ENCODE data around the gene CCDC138.

Gene CCDC138

DNA sequence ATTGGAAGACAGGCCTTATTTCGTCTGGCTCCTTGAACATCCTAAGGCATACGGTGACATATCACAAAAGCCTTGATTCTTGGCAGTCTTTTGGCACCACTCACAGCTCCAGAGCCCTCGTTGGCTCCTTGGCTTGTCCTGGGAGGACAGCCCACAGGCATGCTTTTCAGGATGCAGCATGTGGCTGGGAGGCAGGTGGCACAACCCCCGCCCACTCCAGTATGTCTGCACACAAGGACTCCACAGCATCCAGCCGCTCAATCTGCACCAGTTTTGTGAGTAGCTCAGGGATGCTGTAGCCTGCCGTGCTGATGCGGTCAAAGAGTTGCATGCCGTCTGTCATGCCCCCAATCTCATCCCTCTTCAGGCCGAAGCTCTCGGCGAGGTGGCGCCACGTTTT lies 110.2 kb downstream of the CCDC138 start:
- no peak for DNase-seq

DNA sequence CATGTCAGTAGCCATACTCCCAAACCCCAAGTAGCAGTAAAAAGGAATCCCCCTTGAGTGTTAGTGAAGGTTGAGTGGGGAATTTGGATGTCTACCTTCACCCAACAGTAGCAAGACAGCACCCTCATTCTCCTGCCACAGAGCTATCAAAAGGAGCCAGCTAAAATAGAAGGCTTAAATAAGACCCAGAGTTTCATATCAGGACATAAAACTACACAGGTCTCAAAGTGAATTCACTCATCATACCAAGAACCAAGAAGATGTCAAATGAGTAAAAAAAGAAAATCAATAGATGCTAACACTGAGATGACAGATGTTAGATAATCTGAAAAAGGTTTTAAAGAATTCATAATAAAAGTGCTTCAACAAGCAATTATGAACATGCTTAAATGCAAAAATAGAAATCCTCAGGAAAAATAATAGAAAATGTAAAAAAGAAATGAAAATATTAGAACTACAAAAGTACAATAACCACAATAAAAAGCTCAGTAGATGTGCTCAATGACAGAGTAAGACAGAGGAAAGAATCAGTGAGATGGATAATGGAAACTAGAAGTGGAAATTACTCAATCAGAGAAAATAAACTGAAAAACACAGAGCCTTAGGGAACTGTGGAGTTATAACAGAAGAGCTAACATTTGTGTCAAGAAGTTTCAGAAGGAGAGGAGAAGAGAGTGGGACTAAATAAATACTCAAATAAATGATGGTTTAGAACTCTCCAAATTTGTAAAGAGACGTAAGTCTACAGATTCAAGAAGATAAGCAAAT lies 111.9 kb downstream of the CCDC138 start:
- no peak for DNase-seq

DNA sequence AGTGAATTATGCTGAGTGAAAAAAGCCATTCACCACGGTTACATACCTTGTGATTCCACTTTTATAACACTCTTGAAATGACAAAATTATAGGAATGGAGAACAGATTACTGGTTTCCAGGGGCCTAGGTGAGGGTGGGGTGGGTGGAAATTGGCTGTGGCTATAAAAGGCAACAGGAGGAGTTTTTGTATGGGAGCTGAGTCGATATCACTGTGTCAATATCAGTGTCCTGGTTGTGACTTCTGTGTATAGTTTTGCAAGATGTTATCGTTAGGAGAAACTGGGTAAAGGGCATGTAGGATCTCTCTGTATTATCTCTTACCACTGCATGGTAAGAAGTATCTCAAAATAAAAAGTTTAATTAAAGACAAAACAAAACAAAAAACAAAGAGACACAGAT lies 118.1 kb downstream of the CCDC138 start:
- no peak for DNase-seq

DNA sequence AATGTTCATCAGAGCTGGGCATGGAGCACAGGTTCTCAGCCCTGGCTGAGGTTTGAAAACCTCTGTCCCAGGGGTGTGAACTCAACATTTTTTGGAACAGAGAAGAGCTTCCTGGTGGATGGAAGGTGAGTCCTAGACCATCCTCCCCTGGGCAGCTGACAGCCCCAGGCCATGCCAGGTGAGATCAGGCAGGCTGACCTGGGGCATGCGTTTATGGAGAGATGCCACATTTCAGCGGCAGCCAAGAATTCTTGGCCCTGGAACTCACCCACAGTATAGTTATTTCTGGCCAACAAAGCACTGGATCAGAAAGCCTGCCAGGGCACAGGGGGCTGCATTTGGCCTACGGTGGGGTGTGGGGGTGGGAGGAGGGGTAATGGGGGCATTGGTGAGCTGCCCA lies 118.6 kb downstream of the CCDC138 start:
- DNase-seq = no peak

DNA sequence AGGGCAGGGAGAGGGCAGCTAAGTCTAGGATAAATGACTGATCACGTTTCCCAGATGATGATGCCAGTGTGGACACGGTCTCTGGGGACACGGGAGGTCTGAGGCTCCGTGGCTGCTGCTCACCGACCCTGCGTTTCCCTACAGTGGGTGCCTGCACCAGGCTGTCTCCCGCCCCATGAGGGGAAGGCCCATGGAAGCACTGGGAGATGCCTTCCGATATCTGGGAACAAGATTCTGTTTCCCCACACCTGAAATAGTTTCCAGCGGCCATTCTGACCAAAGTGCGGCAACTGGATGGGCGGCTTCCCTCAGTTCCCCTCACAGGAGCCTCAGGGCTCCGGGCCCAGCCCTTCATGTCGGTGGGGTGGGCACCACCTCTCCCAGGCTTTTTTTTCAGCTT lies 119.3 kb downstream of the CCDC138 start:
- DNase-seq = no peak

DNA sequence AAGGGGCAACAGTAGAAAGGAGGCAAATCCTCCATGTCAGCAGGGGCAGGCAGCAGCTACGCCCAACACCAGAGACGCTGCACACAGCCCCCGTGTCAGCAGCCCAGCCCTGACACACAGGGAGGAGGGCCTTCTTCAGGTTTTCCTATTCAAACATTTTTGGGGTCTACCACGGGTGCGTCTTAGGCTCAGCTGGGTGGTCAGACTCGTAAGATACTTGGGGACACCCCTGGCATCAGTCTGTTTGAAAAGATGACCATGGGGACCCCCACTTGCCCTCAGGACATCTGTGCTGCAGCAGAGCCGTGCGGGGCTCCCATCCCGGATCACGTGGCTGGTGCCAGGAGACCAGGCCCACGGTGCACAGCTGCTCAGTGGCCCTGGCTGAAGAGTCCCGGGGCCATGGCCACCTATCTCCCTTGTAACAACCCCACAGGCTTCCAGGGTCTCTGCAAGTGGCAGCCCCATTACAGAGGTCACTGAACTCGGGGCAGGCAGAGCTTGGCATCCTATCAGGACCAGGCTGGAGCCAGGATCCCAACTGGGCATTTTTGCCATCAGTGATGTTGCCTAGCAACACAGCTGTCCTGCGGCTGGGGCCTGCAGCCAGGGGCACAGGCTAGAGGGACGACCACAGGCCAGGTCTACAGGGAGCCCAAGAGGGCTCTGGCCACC lies 120.0 kb downstream of the CCDC138 start:
- DNase-seq = no peak

DNA sequence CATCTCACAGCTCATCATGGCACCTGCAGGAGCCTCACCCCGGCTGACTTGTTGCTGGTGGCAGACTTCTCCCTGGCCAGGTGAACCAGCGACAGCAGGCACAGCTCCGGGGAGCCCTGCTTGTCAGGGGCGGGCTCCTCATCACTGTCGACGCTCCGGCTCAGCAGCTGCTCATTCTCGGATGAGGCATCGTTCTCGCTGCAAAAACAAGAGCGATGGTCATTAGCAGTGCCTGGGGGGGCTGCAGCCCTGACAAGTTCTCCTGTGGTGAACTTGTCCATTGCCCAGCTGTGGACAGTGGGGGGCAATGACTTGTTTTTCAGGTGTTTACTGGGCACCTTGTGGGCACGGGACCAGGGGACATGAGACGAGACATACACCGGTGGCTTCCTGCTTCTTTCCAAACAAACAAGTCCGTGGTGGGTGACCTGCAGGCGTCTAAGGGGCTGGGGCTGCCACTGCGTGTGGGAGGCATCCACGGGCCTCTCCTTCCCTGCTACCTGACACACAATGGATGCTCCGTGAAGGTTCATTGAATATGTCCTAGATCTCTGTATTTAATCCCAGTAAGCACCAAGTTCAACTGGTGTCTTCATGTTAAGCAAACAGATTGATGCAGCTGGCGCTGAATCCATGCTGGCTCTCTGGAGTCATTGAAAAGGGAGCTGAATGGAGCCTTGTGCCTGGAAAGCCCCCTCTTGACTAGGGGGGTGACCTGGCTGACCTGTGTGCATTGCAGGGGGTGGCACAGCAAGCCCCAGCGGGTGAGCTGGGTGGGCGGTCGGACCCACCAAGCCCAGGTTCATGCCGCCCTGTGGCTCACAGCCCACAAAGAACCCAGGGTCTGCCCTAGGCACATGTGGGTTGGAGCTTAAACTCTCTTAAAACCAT lies 121.5 kb downstream of the CCDC138 start:
- no peak for DNase-seq

DNA sequence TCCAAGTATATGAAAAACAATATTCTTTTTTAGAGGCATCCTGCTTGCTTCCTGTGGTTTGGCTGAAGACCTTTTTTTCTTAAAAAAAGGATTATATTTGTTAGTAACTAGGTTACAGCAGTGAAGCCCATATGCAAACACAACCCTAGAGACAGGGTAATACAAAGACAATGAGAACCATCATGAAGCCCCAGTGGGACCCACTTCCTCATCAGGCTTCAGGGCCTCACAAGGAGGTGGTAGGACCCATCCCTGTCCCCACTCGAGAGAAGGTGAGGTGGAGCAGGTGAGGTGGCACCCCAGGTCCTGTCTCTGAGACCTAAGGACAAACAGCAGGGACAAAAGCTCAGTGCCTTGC lies 122.1 kb downstream of the CCDC138 start:
- DNase-seq = no peak

DNA sequence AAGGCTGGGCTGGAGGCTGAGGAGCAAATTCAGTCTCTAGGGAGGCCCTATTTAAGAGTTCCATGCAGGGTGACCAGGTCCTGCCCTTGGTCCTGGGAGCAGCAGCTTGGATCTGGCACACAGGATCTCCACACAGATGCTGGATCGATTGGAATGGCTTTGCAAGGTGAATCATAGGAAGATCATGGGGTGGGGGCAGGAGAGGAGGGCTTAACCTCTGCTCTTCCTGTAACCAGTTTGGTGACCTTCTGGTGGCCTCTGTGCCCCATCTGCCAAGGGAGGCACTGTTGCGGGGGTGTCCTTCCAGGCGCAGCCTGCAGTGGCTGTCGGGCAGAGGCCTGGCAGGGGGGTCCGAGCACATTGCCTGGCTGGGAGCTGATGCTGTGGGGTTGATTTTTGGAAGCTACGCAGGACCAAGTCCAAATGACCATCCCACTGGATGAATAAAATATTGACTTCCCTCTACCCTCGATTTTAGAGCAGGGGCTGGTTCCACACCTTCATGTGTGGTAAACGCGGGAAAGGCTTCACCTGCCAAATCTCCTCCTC lies 122.8 kb downstream of the CCDC138 start:
- DNase-seq = no peak

DNA sequence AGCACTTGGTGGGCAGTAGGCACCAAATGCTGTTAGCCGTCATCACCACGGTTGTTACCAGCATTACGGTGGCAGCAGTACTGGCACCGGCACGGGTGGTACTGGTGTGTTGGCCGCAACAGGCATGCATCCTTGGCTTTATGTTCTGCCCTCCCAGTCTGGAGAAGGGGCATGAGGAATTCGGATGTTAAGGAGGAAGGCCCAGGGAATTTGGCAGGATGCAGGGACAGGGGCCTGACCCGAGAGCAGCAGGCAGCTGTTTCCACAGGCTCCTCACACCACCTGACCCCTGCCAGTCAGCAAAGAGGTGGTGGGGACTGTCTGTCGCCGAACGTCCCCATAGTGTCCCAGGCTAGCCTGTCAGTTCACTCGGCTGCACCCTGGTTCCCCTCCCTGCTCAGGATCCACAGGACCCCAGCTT lies 123.5 kb downstream of the CCDC138 start:
- DNase-seq = no peak

DNA sequence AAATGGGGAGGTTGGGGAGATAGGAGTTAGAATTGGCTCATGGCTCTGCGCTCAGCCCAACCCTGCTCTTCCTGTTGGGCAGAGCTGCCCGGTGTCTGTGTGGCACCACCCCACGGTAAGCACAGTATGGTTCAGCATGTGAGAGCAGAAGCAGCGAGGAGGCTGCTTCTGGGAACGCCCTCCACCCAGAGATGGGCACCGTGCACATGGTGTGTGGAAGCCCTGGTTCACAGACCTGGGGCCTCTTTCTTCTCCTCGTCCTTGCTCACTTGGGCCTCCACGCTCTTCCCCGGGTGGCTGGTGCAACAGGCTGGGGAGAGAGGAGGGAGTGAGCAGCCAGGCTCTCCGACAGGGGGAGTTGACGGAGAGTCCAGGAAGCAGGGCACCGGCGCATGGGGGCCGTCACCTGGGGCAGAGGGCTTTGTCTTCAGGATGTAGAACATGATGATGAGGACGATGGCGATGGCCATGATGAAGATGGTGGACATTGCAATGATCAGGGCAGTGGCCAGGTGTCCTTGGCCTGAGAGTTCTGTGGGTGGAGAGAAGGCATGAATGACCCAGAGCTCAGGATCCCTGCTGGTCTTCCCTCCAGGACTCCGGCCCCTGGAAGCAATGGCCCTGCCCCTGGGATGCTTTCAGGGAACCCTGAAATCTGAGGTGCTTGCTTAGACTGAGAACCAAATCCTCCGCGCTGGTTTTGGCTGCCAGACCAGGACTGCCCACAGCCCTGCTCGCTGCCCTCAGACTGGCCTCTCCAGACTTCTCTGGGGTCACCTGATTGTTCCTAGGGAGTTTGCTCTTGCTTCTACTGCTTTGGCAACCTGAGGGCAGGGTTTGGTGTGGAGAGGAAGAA lies 124.2 kb downstream of the CCDC138 start:
- no peak for DNase-seq

DNA sequence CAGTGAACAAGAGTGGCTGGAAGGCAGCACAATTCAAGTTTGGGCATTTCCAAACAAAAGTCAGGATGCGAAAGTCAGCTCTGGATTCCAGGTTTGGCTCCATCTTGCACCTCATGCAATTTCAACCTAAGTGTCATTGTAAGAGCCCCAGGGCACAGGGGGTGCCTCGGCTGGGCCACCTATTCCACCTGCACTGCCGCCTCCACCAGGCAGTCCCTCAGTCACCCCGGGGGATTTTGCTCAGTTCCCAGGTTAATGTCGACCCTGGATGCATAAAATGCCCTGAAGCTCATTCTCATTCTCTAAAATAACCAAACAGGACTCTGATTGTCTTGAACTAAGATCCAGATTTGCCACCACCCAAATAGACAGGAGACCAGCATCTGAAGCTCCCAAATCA lies 124.8 kb downstream of the CCDC138 start:
- no peak for DNase-seq

DNA sequence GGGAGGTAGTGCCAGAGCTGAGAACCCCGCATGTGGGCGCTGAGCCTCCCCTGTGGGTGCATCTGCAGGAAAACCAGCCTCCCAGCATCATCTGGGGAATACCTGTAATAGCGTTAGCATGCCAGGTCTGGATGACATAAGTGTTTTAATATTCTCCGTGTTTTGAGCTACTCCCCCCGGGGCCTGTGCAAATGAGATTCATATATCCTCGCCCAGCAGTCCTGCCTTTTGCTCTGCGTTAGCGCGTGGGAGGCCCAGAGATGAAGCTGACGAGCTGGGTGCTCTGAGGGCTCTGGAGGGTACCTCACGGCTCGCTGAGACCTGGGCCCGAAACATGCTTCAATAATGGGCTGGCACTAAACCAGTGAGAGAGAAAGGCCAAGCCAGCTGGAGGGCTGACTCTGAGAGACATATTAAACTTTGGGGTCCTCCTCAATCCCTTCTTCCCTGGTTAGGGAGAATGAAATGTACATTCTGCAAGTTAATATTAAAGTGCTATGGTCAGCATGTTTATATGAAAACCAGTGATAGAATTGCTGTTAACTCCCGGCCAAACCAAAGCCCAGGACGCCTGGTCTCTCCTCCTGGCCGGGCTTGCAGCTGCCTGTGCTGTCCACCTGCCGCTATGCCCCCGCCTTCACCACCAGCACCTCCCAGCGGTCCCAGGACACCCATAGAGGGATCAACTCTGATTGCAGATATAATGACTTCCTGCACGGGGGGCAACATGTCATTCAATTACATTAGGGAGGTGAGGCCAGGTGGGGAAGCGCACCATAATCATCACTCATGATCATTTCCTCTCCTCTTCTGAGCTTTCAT lies 125.4 kb downstream of the CCDC138 start:
- no peak for DNase-seq

DNA sequence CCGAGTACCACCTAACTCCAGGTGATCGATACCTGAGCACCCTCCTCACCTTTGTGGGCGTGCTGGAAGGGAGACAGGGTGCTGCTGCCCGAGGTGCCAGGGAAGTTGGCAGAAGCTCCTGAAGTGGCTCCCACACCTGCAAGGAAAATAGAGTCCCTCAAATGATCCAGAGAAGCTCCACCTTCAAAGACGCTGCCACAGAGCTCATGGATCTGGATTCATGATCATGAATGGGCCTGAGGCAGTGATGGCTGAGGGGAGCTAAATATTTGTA lies 126.0 kb downstream of the CCDC138 start:
- no peak for DNase-seq

DNA sequence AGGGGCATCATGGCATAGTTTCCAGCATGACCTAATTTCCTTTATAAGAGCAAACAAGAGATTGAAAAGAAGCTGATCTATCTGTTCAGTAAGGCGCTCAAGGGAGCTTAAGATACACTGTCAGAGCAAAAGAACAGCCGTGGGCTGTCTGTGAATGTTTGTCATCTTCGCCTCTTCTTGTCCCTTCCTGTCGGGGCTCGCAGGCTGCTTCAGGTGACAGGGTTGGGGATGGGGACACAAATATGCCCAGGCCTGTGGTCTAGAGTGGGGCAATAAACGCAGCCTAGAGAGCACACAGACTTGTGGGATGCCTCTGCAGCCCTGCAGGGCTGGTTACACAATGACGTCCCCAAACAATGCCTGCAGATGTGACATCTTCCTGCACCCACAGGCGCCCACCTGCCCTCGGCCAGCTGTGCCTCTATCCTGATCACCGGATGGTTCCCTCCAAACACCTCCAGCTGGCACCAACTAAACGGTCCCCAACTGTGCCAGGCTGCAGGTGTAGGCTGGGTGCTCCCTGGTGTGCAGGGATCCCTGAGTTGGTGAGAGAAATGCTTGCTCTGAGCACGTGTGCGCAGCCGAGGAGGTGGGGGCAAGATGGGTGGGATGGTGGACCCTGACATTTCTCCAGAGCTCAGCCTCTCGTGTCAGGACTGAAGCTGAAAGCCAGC lies 129.7 kb downstream of the CCDC138 start:
- DNase-seq = no peak

DNA sequence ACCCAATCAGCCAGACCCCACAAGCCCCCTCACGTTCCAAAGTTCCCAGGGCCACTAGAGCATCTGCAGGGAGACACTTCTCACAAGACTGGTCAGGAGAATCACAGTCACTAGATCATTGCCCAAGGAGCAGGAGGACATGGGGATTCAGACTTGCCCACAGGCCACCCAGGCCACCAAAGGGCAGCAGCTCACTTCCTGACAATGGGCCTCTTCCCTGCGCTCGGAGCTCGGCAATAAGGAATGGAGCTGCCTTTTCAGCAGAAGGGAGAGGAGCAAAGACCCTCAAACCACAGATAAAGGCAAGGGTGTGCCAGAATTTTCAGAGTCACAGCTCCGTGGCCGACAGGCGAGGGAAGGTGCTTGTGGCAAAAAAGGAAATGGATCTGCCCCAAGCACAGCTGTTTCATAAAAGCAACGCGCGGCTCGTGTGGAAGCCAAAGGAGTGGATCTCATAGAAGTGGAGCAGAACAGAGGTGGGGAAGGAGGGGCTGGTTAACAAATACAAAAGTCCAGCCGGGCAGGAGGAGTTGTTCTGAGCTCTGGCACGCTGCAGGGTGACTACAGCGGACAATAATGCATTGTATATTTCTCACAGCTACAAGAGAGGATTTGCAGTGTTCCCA lies 130.3 kb downstream of the CCDC138 start:
- no peak for DNase-seq

DNA sequence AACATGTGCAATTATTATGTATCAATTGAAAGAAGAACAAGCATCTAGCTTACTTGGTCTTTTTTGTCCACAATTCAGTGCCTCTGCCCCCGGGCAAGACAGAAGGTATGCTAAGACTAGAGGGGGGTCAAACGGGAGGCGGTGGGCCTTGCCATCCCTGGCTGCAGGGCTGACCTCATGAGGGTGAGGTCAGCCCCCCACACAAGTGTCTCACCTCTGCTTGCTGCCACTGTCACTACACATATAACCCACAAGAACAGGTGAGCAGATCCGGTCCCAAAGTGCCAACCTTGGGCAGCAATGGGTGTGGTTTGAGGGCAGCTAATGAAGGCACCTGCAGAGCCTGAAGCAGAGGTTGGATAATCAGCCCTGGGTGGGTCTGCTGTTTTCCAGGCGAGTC lies 131.0 kb downstream of the CCDC138 start:
- DNase-seq = no peak

DNA sequence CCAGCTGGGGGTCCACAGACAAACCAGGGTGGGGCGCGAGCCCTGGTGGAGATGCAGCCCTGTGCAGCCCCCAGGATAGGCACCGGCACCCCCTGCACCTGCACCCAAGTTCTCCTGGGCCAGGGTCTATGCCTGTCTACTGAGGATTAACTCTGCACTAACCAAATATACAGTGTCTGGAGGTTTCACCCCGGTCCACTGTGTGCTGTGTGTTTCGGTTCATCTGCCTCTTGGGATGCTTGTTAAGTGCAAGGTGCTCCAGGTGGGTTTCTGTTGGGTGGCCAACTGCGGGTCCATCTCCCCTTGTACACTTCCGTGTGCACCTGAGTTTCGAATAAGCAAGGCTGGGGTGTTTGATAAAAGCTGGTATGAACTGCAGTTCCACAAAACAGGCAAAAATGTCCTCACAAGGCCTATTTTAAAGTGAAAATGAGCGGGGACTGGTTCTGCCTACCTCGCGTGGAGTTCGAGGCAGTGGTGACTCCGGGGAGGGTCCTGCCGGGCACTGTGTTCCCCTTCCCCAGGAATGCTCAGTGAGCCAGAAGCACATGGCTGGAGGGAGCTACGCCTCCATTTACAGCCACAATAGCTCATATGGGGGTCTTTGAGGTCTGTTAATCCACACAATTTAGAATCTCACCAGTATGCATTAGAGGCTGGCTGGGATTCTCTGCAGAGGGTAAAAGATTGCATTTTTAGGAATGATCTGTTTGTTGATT lies 131.7 kb downstream of the CCDC138 start:
- DNase-seq = no peak

DNA sequence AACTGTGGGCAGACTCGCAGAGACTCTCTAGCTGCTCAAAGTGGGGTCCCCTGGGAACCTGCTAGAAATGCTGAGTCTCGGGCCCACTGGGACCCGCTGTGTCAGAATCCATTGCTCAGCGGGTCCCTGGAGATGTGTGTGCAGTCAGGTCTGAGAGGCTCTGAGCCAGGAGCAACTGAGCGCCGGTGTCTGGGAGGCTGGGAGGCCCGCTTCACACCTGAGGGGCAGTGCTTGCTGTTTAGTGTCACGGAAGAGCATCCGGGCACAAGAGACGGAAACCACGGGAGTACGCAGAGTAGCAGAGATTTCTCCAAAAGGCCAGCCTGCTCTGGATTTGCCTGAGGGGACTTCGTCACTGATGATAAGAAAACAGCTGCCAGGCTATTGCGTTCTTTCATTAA lies 132.4 kb downstream of the CCDC138 start:
- no peak for DNase-seq
